Liver (tissue), 9 donors: ENCODE data around the gene LIPC. TPM values are rescaled to one million over a fixed set of nuclear protein-coding genes. Genes with fewer than 3 reads are reported as not detected.
A peak's percentile ranks its signal among the peaks of the same experiment; 100 is the strongest.

Experiments used
- DNase-seq: peaks from one replicate; pipeline ENCODE4 v3.0.0-alpha.2; 2017; ENCODE audit warnings: low spot score
- H3K27ac ChIP-seq, 2 donors: one replicate each; pipeline ENCODE4 v1.7.0; 2013; ENCODE audit warnings: inconsistent platforms in 2 of 2, low read length in 2 of 2, control low read depth in 1 of 2, low read depth in 1 of 2, mild to moderate bottlenecking in 1 of 2
- H3K27me3 ChIP-seq, 4 donors: one replicate each; pipeline versions ENCODE4 v1.6.1 to v1.7.0; 2013; ENCODE audit warnings: low read length in 3 of 4, inconsistent platforms in 1 of 4, mild to moderate bottlenecking in 1 of 4, moderate library complexity in 1 of 4; ENCODE audit not compliant: control insufficient read depth in 4 of 4, insufficient read depth in 4 of 4
- H3K36me3 ChIP-seq, 4 donors: one replicate each; pipeline versions ENCODE4 v1.6.1 to v1.7.0; 2013; ENCODE audit warnings: low read length in 3 of 4, mild to moderate bottlenecking in 3 of 4, low read depth in 1 of 4, moderate library complexity in 1 of 4; ENCODE audit not compliant: control insufficient read depth in 4 of 4, insufficient read depth in 3 of 4
- H3K4me1 ChIP-seq, 4 donors: one replicate each; pipeline versions ENCODE4 v1.6.1 to v1.7.0; 2013; ENCODE audit warnings: low read length in 3 of 4, mild to moderate bottlenecking in 3 of 4, moderate library complexity in 1 of 4; ENCODE audit not compliant: control insufficient read depth in 4 of 4, insufficient read depth in 4 of 4
- H3K4me3 ChIP-seq, 3 donors: one replicate each; pipeline versions ENCODE4 v1.6.1 to v1.7.0; 2013; ENCODE audit warnings: low read length in 3 of 3, control low read depth in 1 of 3, low read depth in 1 of 3, mild to moderate bottlenecking in 1 of 3
- H3K9ac ChIP-seq, 2 donors: one replicate each; pipeline ENCODE4 v1.7.0; 2013; ENCODE audit warnings: low read length in 2 of 2, mild to moderate bottlenecking in 2 of 2, moderate library complexity in 2 of 2, control low read depth in 1 of 2, low read depth in 1 of 2
- H3K9me3 ChIP-seq, 4 donors: one replicate each; pipeline versions ENCODE4 v1.6.1 to v1.7.0; 2013; ENCODE audit warnings: low read length in 3 of 4; ENCODE audit not compliant: control insufficient read depth in 4 of 4
- EGR1 ChIP-seq, 2 donors: IDR thresholded peaks; 2 replicates each; pipeline ENCODE4 v1.6.1; 2016 to 2018; ENCODE audit warnings: antibody characterized with exemption in 2 of 2, low read depth in 2 of 2
- FOXA1 ChIP-seq: IDR thresholded peaks from 2 replicates; pipeline ENCODE4 v1.6.1; 2016; ENCODE audit warnings: antibody characterized with exemption
- FOXA2 ChIP-seq: IDR thresholded peaks from 2 replicates; pipeline ENCODE4 v1.6.1; 2016; ENCODE audit warnings: antibody characterized with exemption
- GABPA ChIP-seq, 2 donors: IDR thresholded peaks in 1 of 2; conservative IDR thresholded peaks in 1 of 2; 2 replicates each; pipeline ENCODE4 v1.6.1; 2016; ENCODE audit warnings: antibody characterized with exemption in 2 of 2, mild to moderate bottlenecking in 1 of 2, moderate library complexity in 1 of 2
- HNF4A ChIP-seq, 2 donors: conservative IDR thresholded peaks; 2 replicates each; pipeline ENCODE4 v1.6.1; 2016; ENCODE audit warnings: antibody characterized with exemption in 2 of 2, mild to moderate bottlenecking in 2 of 2
- HNF4G ChIP-seq: IDR thresholded peaks from 2 replicates; pipeline ENCODE4 v1.6.1; 2016; ENCODE audit warnings: antibody characterized with exemption
- JUND ChIP-seq, 2 donors: IDR thresholded peaks; 2 replicates each; pipeline ENCODE4 v1.6.1; 2016; ENCODE audit warnings: antibody characterized with exemption in 2 of 2
- NR2F2 ChIP-seq: IDR thresholded peaks from 2 replicates; pipeline ENCODE4 v1.6.1; 2016; ENCODE audit warnings: antibody characterized with exemption
- RAD21 ChIP-seq, 2 donors: IDR thresholded peaks; 2 replicates each; pipeline ENCODE4 v1.6.1; 2016; ENCODE audit warnings: antibody characterized with exemption in 2 of 2, mild to moderate bottlenecking in 2 of 2
- RXRA ChIP-seq, 2 donors: IDR thresholded peaks; 2 replicates each; pipeline ENCODE4 v1.6.1; 2017 to 2018; ENCODE audit warnings: antibody characterized with exemption in 2 of 2, mild to moderate bottlenecking in 1 of 2
- SP1 ChIP-seq: IDR thresholded peaks from 2 replicates; pipeline ENCODE4 v1.6.1; 2018; ENCODE audit warnings: antibody characterized with exemption, mild to moderate bottlenecking
- TAF1 ChIP-seq: conservative IDR thresholded peaks from 2 replicates; pipeline ENCODE4 v1.6.1; 2016; ENCODE audit warnings: antibody characterized with exemption, mild to moderate bottlenecking
- YY1 ChIP-seq: IDR thresholded peaks from 2 replicates; pipeline ENCODE4 v1.6.1; 2016; ENCODE audit warnings: antibody characterized with exemption, mild to moderate bottlenecking
- WGBS: extraction: QIAGEN DNeasy Blood & Tissue Kit; methylation state at CpG from one replicate; pipeline ENCODE4 v1.1.7; 2013; 5-methylcytosine and 5-hydroxymethylcytosine counted together
- polyA plus RNA-seq, 2 donors: library from polyadenylated mRNA; stranded (reverse) in 1 of 2; unstranded in 1 of 2; fragments of 200-250 nt in 1 of 2; fragments of >200 nt in 1 of 2; fragmentation: Nextera tagmentation in 1 of 2; extraction: Ambion mirVana in 1 of 2; gene quantifications; one replicate each; pipeline versions ENCODE4 v1.2.1 to v1.2.3, GENCODE V29; 2013 to 2015
- total RNA-seq, 2 donors: library from RNA; depleted of rRNA; stranded (reverse); fragments of >200 nt; gene quantifications; one replicate each; pipeline ENCODE4 v1.2.3, GENCODE V29; 2014
- TF ChIP-seq, protein P1 (sequence below): IDR thresholded peaks from 2 replicates; pipeline ENCODE4 v1.6.1; 2016; ENCODE audit warnings: antibody characterized with exemption
- TF ChIP-seq, protein P2 (sequence below): fragments of 150-350 bp; IDR thresholded peaks from 2 replicates; pipeline ENCODE4 v1.5.1; 2017; ENCODE audit warnings: improper control_type of control experiment, low read depth, low read length; ENCODE audit not compliant: missing input control
- TF ChIP-seq, protein P3 (sequence below): IDR thresholded peaks from 2 replicates; pipeline ENCODE4 v1.6.1; 2016; ENCODE audit warnings: antibody characterized with exemption
- TF ChIP-seq, protein P4 (sequence below): IDR thresholded peaks from 2 replicates; pipeline ENCODE4 v1.6.1; 2016; ENCODE audit warnings: antibody characterized with exemption
- TF ChIP-seq, protein P5 (sequence below): IDR thresholded peaks from 2 replicates; pipeline ENCODE4 v1.6.1; 2016; ENCODE audit warnings: antibody characterized with exemption, mild to moderate bottlenecking
- donor health status: healthy.
- donor health status: healthy.
- donor health status: healthy.
- donor health status: healthy.
- donor health status: healthy.

Gene LIPC
- total and polyA plus RNA-seq, 4 donors: 60.1 to 268 (median 131) TPM

GRCh38 chr15:58524247-58524646, 92.5 kb downstream of the LIPC start:
- TF ChIP-seq SP1: peak; percentile 62
- TF ChIP-seq, protein P1, sequence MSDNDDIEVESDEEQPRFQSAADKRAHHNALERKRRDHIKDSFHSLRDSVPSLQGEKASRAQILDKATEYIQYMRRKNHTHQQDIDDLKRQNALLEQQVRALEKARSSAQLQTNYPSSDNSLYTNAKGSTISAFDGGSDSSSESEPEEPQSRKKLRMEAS: peak; percentile 75
- peak; percentile 71 to 73 for TF ChIP-seq RXRA (IDR thresholded peaks at IDR 0.05)
- peak in 1 of 2 donors; percentile 20 for TF ChIP-seq JUND (IDR thresholded peaks at IDR 0.05)
- no peak for TF ChIP-seq NR2F2
- peak in 1 of 2 donors; percentile 18 for TF ChIP-seq GABPA (IDR thresholded peaks at IDR 0.05 in 1 of 2, conservative IDR thresholded peaks at IDR 0.05 in 1 of 2)
- TF ChIP-seq HNF4G: no peak
- TF ChIP-seq, protein P2, sequence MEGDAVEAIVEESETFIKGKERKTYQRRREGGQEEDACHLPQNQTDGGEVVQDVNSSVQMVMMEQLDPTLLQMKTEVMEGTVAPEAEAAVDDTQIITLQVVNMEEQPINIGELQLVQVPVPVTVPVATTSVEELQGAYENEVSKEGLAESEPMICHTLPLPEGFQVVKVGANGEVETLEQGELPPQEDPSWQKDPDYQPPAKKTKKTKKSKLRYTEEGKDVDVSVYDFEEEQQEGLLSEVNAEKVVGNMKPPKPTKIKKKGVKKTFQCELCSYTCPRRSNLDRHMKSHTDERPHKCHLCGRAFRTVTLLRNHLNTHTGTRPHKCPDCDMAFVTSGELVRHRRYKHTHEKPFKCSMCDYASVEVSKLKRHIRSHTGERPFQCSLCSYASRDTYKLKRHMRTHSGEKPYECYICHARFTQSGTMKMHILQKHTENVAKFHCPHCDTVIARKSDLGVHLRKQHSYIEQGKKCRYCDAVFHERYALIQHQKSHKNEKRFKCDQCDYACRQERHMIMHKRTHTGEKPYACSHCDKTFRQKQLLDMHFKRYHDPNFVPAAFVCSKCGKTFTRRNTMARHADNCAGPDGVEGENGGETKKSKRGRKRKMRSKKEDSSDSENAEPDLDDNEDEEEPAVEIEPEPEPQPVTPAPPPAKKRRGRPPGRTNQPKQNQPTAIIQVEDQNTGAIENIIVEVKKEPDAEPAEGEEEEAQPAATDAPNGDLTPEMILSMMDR: no peak
- peak; percentile 94 for TF ChIP-seq YY1
- TF ChIP-seq EGR1 (IDR thresholded peaks at IDR 0.05; ENCODE audit: low read depth in 2 of 2): peak in 1 of 2 donors; percentile 33
- no peak for TF ChIP-seq FOXA2
- no peak for TF ChIP-seq FOXA1
- TF ChIP-seq, protein P3, sequence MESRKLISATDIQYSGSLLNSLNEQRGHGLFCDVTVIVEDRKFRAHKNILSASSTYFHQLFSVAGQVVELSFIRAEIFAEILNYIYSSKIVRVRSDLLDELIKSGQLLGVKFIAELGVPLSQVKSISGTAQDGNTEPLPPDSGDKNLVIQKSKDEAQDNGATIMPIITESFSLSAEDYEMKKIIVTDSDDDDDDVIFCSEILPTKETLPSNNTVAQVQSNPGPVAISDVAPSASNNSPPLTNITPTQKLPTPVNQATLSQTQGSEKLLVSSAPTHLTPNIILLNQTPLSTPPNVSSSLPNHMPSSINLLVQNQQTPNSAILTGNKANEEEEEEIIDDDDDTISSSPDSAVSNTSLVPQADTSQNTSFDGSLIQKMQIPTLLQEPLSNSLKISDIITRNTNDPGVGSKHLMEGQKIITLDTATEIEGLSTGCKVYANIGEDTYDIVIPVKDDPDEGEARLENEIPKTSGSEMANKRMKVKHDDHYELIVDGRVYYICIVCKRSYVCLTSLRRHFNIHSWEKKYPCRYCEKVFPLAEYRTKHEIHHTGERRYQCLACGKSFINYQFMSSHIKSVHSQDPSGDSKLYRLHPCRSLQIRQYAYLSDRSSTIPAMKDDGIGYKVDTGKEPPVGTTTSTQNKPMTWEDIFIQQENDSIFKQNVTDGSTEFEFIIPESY: no peak
- peak in 1 of 2 donors; percentile 64 for TF ChIP-seq RAD21 (IDR thresholded peaks at IDR 0.05)
- TF ChIP-seq HNF4A (conservative IDR thresholded peaks at IDR 0.05): peak; percentile 65 to 70
- TF ChIP-seq, protein P4, sequence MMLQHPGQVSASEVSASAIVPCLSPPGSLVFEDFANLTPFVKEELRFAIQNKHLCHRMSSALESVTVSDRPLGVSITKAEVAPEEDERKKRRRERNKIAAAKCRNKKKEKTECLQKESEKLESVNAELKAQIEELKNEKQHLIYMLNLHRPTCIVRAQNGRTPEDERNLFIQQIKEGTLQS: peak; percentile 66
- no peak for TF ChIP-seq TAF1
- TF ChIP-seq, protein P5, sequence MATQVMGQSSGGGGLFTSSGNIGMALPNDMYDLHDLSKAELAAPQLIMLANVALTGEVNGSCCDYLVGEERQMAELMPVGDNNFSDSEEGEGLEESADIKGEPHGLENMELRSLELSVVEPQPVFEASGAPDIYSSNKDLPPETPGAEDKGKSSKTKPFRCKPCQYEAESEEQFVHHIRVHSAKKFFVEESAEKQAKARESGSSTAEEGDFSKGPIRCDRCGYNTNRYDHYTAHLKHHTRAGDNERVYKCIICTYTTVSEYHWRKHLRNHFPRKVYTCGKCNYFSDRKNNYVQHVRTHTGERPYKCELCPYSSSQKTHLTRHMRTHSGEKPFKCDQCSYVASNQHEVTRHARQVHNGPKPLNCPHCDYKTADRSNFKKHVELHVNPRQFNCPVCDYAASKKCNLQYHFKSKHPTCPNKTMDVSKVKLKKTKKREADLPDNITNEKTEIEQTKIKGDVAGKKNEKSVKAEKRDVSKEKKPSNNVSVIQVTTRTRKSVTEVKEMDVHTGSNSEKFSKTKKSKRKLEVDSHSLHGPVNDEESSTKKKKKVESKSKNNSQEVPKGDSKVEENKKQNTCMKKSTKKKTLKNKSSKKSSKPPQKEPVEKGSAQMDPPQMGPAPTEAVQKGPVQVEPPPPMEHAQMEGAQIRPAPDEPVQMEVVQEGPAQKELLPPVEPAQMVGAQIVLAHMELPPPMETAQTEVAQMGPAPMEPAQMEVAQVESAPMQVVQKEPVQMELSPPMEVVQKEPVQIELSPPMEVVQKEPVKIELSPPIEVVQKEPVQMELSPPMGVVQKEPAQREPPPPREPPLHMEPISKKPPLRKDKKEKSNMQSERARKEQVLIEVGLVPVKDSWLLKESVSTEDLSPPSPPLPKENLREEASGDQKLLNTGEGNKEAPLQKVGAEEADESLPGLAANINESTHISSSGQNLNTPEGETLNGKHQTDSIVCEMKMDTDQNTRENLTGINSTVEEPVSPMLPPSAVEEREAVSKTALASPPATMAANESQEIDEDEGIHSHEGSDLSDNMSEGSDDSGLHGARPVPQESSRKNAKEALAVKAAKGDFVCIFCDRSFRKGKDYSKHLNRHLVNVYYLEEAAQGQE: peak; percentile 33
- 11% methylated on average over 2 of the region's 2 CpGs for WGBS
- peaks cover 17 to 47% (median 40%) of the 10 kb centered on the region in 4 donors for H3K4me1 ChIP-seq
- H3K4me3 ChIP-seq: no peak overlapping the region
- H3K9ac ChIP-seq: no peak overlapping the region
- H3K27me3 ChIP-seq: no peaks in the 10 kb centered on the region
- no peaks in the 10 kb centered on the region for H3K36me3 ChIP-seq
- no peaks in the 10 kb centered on the region for H3K9me3 ChIP-seq
- DNase-seq: no peak
- H3K27ac ChIP-seq: peak overlapping the region in 1 of 2 donors; percentile 39
